ENCODE measurements around the gene FAM20A.

Gene FAM20A

GRCh38 chr17:68573338-68573737, 27.8 kb downstream of the FAM20A start:
- no peaks in the 10 kb centered on the region for H3K9me3 Mint-ChIP-seq
- no peaks in the 10 kb centered on the region for H3K36me3 Mint-ChIP-seq
- no peak overlapping the region for H3K27ac Mint-ChIP-seq
- no peaks in the 10 kb centered on the region for H3K4me1 Mint-ChIP-seq
- no peak for DNase-seq (ENCODE audit: low spot score in 2 of 2)
- no peak overlapping the region for H3K4me3 Mint-ChIP-seq
- no peak for ATAC-seq (ENCODE audit: low read depth)
- H3K27me3 Mint-ChIP-seq: peaks cover 5% of the 10 kb centered on the region

- H3K4me1 Mint-ChIP-seq: no peaks in the 10 kb centered on the region
- no peak overlapping the region for H3K27ac Mint-ChIP-seq
- no peak for ATAC-seq (ENCODE audit: low read depth)
- H3K36me3 Mint-ChIP-seq: no peaks in the 10 kb centered on the region
- DNase-seq (ENCODE audit: low spot score in 2 of 2): no peak
- H3K27me3 Mint-ChIP-seq: peaks cover 5% of the 10 kb centered on the region
- no peaks in the 10 kb centered on the region for H3K9me3 Mint-ChIP-seq
- H3K4me3 Mint-ChIP-seq: no peak overlapping the region
Measured at GRCh38 chr17:68572138-68572842, 28.9 kb downstream of the FAM20A start.

- Mint-ChIP-seq H3K36me3 (no peaks in the 10 kb centered on the region), H3K4me3 (no peak overlapping the region), H3K27me3 (peaks cover 8% of the 10 kb centered on the region), H3K9me3 (peaks cover 2% of the 10 kb centered on the region), H3K4me1 (no peaks in the 10 kb centered on the region), H3K27ac (no peak overlapping the region)
- DNase-seq (ENCODE audit: low spot score in 2 of 2) (no peak), ATAC-seq (ENCODE audit: low read depth) (no peak)
Measured at GRCh38 chr17:68570526-68570925, 30.6 kb downstream of the FAM20A start.

- Mint-ChIP-seq H3K27me3 (peaks cover 7% of the 10 kb centered on the region), H3K4me3 (no peak overlapping the region), H3K4me1 (no peaks in the 10 kb centered on the region), H3K9me3 (peaks cover 2% of the 10 kb centered on the region), H3K27ac (no peak overlapping the region), H3K36me3 (no peaks in the 10 kb centered on the region)
- DNase-seq (ENCODE audit: low spot score in 2 of 2): no peak
- no peak for ATAC-seq (ENCODE audit: low read depth)
Measured at GRCh38 chr17:68569346-68569745, 31.8 kb downstream of the FAM20A start.

GRCh38 chr17:68568581-68568980, 32.6 kb downstream of the FAM20A start:
- Mint-ChIP-seq H3K27ac (no peak overlapping the region), H3K36me3 (no peaks in the 10 kb centered on the region), H3K9me3 (peaks cover 2% of the 10 kb centered on the region), H3K27me3 (peaks cover 7% of the 10 kb centered on the region), H3K4me3 (no peak overlapping the region), H3K4me1 (no peaks in the 10 kb centered on the region)
- DNase-seq (ENCODE audit: low spot score in 2 of 2): no peak
- no peak for ATAC-seq (ENCODE audit: low read depth)

- Mint-ChIP-seq H3K27me3 (peaks cover 5% of the 10 kb centered on the region), H3K27ac (no peak overlapping the region), H3K4me3 (no peak overlapping the region), H3K4me1 (no peaks in the 10 kb centered on the region), H3K36me3 (no peaks in the 10 kb centered on the region), H3K9me3 (peaks cover 2% of the 10 kb centered on the region)
- ATAC-seq (ENCODE audit: low read depth): no peak
- DNase-seq (ENCODE audit: low spot score in 2 of 2): no peak
Measured at GRCh38 chr17:68567581-68567980, 33.6 kb downstream of the FAM20A start.

GRCh38 chr17:68567035-68567434, 34.1 kb downstream of the FAM20A start:
- ATAC-seq (ENCODE audit: low read depth) (no peak), DNase-seq (ENCODE audit: low spot score in 2 of 2) (no peak)
- Mint-ChIP-seq H3K4me1 (no peaks in the 10 kb centered on the region), H3K36me3 (no peaks in the 10 kb centered on the region), H3K9me3 (peaks cover 2% of the 10 kb centered on the region), H3K27me3 (peaks cover 5% of the 10 kb centered on the region), H3K27ac (no peak overlapping the region), H3K4me3 (no peak overlapping the region)

- Mint-ChIP-seq H3K9me3 (peaks cover 2% of the 10 kb centered on the region), H3K4me3 (no peak overlapping the region), H3K27me3 (peaks cover 5% of the 10 kb centered on the region), H3K4me1 (no peaks in the 10 kb centered on the region), H3K36me3 (no peaks in the 10 kb centered on the region), H3K27ac (no peak overlapping the region)
- DNase-seq (ENCODE audit: low spot score in 2 of 2): no peak
- ATAC-seq (ENCODE audit: low read depth): no peak
Measured at GRCh38 chr17:68566442-68566738, 34.8 kb downstream of the FAM20A start.

- no peak overlapping the region for H3K27ac Mint-ChIP-seq
- no peaks in the 10 kb centered on the region for H3K4me1 Mint-ChIP-seq
- ATAC-seq (ENCODE audit: low read depth): no peak
- H3K27me3 Mint-ChIP-seq: peaks cover 5% of the 10 kb centered on the region
- no peak for DNase-seq (ENCODE audit: low spot score in 2 of 2)
- peaks cover 2% of the 10 kb centered on the region for H3K9me3 Mint-ChIP-seq
- H3K4me3 Mint-ChIP-seq: no peak overlapping the region
- H3K36me3 Mint-ChIP-seq: no peaks in the 10 kb centered on the region
Measured at GRCh38 chr17:68565661-68566441, 35.3 kb downstream of the FAM20A start.

GRCh38 chr17:68564415-68565111, 36.6 kb downstream of the FAM20A start:
- Mint-ChIP-seq H3K27me3 (peaks cover 5% of the 10 kb centered on the region), H3K27ac (no peak overlapping the region), H3K9me3 (peaks cover 2% of the 10 kb centered on the region), H3K4me1 (no peaks in the 10 kb centered on the region), H3K36me3 (no peaks in the 10 kb centered on the region), H3K4me3 (no peak overlapping the region)
- no peak for DNase-seq (ENCODE audit: low spot score in 2 of 2)
- no peak for ATAC-seq (ENCODE audit: low read depth)

- Mint-ChIP-seq H3K9me3 (peaks cover 2% of the 10 kb centered on the region), H3K36me3 (no peaks in the 10 kb centered on the region), H3K4me1 (no peaks in the 10 kb centered on the region), H3K27ac (no peak overlapping the region), H3K4me3 (no peak overlapping the region), H3K27me3 (peaks cover 5% of the 10 kb centered on the region)
- ATAC-seq (ENCODE audit: low read depth): no peak
- DNase-seq (ENCODE audit: low spot score in 2 of 2): no peak
Measured at GRCh38 chr17:68562736-68563135, 38.4 kb downstream of the FAM20A start.

- H3K36me3 Mint-ChIP-seq: peaks cover 2% of the 10 kb centered on the region
- no peak for ATAC-seq (ENCODE audit: low read depth)
- no peak overlapping the region for H3K4me3 Mint-ChIP-seq
- peaks cover 2% of the 10 kb centered on the region for H3K9me3 Mint-ChIP-seq
- no peak for DNase-seq (ENCODE audit: low spot score in 2 of 2)
- peaks cover 5% of the 10 kb centered on the region for H3K27me3 Mint-ChIP-seq
- no peaks in the 10 kb centered on the region for H3K4me1 Mint-ChIP-seq
- H3K27ac Mint-ChIP-seq: no peak overlapping the region
Measured at GRCh38 chr17:68560966-68561720, 40.0 kb downstream of the FAM20A start.

- no peaks in the 10 kb centered on the region for H3K9me3 Mint-ChIP-seq
- H3K27ac Mint-ChIP-seq: no peak overlapping the region
- H3K27me3 Mint-ChIP-seq: no peaks in the 10 kb centered on the region
- no peak overlapping the region for H3K4me3 Mint-ChIP-seq
- ATAC-seq (ENCODE audit: low read depth) (no peak), DNase-seq (ENCODE audit: low spot score in 2 of 2) (no peak)
- no peaks in the 10 kb centered on the region for H3K4me1 Mint-ChIP-seq
- peaks cover 5% of the 10 kb centered on the region for H3K36me3 Mint-ChIP-seq
Measured at GRCh38 chr17:68559316-68559715, 41.9 kb downstream of the FAM20A start.

GRCh38 chr17:68556551-68556950, 44.6 kb downstream of the FAM20A start:
- Mint-ChIP-seq H3K4me1 (no peaks in the 10 kb centered on the region), H3K36me3 (peaks cover 8% of the 10 kb centered on the region), H3K27me3 (no peaks in the 10 kb centered on the region), H3K27ac (no peak overlapping the region), H3K4me3 (no peak overlapping the region), H3K9me3 (no peaks in the 10 kb centered on the region)
- DNase-seq (ENCODE audit: low spot score in 2 of 2): no peak
- ATAC-seq (ENCODE audit: low read depth): no peak

All from memory B cell (primary cell).